GM12874 (cell line): ENCODE measurements around the gene PSMB9.

ENCODE experiments used
- TF ChIP-seq, protein P1 (sequence below): IDR thresholded peaks from 2 replicates; pipeline ENCODE4 v1.5.1; 2011; ENCODE audit warnings: low read depth, mild to moderate bottlenecking, control low read depth, low read length, moderate library complexity; ENCODE audit not compliant: insufficient read depth

The PSMB9 gene

DNA sequence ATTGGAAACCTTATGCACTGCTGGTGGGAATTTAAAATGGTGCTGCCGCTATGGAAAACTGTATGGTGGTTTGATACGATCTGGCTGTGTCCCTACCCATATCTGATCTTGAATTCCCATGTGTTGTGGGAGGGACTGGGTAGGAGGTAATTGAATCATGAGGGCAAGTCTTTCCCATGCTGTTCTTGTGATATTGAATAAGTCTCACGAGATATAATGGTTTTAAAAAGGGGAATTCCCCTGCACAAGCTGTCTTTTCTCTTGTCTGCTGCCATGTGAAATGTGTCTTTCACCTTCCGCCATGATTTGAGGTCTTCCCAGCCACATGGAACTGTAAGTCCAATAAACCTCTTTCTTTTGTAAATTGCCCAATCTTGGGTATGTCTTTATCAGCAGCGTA, 20.3 kb upstream of the PSMB9 start:
- TF ChIP-seq, protein P1, sequence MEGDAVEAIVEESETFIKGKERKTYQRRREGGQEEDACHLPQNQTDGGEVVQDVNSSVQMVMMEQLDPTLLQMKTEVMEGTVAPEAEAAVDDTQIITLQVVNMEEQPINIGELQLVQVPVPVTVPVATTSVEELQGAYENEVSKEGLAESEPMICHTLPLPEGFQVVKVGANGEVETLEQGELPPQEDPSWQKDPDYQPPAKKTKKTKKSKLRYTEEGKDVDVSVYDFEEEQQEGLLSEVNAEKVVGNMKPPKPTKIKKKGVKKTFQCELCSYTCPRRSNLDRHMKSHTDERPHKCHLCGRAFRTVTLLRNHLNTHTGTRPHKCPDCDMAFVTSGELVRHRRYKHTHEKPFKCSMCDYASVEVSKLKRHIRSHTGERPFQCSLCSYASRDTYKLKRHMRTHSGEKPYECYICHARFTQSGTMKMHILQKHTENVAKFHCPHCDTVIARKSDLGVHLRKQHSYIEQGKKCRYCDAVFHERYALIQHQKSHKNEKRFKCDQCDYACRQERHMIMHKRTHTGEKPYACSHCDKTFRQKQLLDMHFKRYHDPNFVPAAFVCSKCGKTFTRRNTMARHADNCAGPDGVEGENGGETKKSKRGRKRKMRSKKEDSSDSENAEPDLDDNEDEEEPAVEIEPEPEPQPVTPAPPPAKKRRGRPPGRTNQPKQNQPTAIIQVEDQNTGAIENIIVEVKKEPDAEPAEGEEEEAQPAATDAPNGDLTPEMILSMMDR: no peak

DNA sequence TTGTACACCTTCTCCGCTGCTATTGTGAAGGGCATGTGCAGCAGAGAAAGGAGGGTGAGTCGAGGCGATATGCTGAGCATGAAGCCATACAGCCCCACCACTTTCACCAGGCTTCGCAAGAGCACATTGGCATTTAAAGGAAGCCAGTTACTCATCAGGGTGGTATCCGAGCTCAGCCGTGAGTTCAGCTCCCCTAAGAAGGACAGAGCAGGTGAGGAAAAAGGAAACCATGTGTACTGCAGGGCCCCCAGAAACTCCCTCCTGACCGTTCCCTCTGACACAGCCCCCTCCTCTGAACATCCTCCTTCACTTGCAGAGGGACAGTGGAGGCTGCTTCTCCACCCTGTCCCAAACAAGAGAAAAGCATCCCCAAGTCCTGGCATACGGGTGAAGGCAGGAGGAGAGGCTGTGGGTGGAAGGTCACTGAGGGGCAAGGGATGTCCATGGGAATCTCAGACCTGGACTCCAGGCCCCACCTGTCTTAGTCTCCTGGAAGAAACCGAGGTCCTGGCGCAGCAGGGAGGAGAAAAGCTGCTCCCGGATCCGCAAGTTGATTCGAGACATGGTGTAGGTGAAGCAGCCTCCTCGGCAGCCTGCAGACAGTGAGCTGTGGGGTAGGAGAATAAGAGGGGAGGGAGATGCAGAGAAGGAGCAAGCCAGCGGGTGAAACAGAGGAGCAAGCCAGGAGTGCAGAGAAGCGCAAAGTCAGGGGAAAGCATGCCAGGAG, 18.7 kb upstream of the PSMB9 start:
- TF ChIP-seq, protein P1: no peak

DNA sequence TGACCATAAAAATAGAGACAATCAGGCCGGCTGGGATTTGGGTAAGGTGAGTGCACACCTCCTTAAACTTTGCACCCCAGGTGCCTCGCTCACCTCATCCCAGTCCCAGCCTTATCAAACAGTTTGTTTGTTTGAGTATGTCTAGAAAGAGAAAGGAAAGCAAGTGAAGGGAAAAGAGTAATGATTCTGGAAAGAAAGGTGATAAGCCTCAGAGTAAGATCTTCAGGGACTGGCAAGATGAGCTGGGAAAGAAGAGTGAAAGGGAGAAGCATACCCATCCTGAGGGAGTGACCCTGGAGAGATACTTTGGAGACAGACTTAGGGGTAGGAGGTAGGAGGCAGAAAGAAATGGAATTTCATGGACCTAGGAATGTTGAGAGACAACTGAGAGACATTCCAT, 17.1 kb upstream of the PSMB9 start:
- TF ChIP-seq, protein P1: no peak

DNA sequence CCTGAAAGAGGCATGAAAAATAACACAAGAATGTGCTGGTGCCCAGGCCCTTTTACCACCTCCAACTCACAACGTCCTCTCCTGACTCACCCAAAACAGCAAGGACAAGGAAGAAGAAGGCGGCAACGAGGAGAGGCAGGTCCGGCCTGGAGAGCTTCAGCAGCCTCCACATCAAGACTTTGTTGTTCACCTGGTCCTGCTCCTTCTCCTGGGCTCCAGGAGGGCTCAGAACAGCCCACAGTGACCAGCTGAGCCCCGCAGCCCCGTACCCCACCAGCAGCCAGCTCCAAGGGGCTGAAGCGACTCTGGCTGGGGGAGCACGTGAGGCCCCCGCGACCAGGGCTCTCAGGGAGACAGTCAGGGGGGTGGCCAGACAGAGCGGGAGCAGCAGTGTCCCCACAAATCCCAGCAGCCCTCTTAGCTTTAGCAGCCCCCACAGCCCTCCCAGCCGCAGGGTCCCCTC, 16.3 kb upstream of the PSMB9 start:
- TF ChIP-seq, protein P1: no peak

DNA sequence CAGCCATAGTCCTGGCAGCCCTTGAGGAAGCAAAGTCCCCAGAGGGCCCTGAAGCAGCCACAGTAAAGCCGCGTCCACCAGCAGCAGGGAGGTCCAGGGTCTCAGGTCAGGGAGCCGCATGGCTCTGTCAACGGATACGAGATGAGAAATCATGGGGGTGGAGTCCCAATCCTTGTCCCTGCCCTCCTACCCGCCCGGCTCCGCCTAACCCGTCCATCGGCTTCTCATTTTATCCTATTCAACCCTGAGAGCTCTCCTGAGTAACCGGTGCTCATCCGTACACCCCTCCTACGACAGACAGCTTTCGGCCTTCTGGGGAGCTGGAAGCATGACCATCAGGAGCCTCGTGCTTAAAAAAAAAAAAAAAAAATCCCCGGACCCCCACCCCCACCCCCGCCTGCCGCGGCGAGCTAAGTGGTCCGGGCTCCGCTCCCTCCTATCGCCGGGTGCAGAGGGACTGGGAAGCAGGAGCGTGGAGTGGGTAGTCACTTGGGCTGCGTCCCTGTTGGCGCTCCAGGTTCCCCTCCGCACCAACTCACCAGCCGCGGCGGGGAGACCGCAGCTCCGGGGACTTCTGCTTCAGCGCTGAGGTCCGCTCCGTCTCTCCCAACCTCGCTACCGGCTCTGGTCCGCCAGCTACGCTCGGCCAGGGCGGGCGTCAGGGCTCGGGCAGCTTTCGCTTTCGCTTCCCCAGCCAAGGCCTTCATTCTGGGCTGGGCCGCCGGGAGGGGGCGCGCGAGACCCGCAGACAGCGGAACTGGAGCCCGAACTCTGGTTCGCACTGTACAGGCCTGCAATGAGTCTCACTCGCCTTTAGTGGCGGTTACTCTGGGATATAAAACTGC, 15.7 kb upstream of the PSMB9 start, which contains the start of gene TAP2:
Gene TAP2 (minus strand): TSS at position 626 of the 845 bp plus-strand sequence. CDS start 506 bp downstream, at position 120.
- TF ChIP-seq, protein P1: peak; percentile 93

DNA sequence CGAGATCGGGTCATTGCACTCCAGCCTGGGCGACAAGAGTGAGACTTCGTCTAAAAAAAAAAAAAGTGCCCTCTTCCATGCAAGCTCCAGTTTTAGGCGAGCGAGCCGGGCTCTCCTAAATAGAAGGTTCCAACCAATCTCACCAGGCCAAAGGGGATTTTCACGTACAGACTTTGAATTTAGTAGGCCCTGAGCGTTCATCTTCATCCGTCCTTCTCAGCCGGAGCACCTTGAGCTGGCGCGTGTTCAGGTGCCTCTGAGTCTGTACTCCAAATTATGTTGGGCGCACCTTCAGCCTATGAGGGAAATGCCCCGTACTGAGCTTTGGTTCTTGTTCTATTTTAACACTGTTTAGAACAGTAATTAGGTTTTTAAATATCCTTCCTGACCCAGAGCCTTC, 14.6 kb upstream of the PSMB9 start:
- TF ChIP-seq, protein P1: no peak

DNA sequence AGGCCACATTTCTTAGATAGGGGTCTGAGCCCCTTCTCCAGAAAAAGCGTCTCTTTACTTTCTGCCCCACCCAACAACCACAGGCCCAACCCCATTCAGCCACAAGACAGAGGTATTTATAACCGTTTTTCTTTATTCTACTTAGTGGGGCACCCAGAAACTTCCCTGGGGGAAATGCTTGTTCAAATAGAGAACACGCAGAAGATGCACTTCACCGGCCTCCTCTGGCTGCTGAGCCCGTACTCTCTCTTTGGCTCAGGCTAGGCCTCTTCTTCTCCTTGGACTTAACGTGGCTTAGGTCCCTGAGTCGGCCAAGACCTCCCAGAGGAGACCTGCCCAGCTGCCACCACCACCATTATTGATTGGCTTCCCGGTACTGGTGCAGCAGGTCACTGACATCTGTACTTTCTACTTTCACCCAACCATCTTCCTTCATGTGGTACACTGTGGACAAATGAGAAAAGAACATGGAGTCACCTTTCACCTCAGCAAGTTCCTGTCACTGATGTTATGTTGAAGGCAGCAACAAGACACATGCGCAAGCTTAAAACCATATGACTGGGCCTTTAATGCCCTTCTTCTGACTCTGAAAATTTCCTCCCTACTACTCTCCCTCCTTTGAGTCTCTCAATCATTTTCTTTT, 13.3 kb upstream of the PSMB9 start:
- TF ChIP-seq, protein P1: no peak
